ENCODE data around the gene EPS8L3.

Gene EPS8L3

DNA sequence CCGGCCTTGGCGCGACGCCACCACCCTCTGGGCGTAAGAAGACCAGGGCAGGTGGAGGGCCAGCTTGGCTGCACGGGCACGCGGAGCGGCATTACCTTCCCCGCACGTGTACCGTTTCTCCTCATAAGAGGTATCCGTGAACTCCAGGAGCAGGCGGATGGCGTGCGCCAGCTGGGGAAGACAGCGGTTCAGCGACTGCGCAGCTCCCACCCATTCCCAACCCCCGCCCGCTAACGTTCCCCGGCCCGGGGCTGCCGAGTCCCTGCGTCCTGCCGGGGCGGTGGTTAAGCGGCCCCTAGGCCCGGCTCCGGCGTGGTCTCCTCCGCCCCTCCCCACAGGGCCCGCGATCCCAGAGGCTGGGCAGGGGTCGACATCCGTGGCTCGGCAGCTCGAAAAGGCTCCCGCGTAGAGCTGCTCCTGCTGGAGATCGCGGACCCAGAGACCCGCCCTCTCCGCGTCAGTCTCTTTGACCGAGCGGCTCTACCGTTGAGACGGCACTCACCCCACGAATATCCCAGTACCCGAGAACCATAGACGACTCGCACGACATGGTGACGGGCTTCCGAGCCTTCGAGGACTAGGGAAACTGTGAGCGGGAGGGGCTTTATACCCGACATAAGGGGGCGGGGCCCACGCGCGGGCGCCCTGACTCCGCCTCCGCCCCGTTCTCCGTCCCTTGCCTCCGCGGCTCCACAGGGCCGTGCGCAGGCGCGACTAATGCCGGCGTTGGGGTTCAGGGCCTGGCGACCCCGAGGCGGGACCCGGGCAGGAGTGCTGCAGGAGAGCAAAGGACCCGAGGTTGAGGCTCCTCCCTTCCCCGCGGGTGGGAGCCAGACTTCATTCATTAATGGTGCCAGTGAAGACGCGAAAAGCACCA, 23.7 kb downstream of the EPS8L3 start:
- peak; percentile 62 to 72 for DNase-seq (ENCODE audit: low read depth in 2 of 2)

- DNase-seq (ENCODE audit: low read depth in 2 of 2): no peak
Observed at GRCh38 chr1:109733236-109733870, 30.4 kb downstream of the EPS8L3 start.

DNA sequence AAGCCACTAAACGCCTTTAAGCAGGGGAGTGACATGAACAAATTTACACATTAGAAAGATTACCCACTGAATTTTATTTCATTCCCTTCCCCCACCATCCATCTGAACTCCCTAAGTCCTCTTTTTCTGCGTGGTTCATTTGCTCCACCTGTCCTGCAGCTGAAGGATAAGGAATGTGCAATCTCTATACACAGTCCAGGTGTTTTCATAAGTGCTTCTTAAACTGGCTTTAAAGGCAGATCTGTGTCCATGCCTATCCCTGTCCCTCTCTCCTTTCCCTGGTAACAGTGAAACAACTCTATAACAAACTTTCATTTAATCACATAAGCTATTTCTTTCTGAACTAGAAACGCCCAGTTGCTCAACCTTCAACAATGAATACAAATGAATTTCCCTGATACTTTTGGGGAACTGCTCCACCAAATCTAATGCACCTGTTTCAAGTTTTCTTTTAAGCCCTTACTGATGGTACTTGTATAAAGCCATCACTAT, 31.3 kb downstream of the EPS8L3 start:
- DNase-seq (ENCODE audit: low read depth in 2 of 2): no peak

DNA sequence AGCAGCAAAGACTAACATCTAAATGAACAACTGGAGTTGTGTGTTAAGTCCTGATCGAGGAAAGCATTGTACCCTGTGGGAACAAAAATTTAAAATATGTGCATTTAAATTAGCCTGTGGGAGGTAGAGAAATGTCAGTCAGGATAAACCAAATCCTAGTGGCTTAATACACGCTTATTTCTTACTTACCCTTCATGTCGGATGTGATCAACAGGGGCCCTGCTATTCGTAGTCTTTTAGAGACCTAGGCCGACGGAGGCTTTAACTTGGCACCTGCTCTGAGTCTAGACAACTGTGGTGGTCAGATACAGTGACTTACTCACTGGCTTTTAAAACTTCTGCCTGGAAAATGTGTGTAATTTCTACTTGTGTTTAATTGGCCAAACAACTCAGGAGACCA, 33.1 kb downstream of the EPS8L3 start:
- DNase-seq (ENCODE audit: low read depth in 2 of 2): no peak

DNA sequence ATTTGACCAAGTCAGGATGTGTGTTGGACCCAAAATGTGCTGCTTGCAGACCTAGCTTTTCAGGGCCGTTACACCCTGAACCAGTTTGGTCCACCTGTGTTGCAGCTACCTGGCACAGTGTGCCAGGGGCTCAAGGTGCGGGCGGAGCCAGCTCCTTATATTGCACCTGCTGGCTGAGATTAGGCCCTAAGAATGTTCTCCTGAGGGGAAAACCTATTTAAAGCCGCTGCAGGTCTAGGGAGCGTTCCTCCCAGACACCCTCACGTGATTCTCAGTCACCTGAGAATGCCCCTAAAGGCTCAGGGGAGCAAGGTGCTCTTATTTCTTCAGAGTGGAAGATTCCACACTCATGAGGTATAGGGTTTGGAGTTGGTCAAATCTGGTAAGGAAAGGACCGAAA, 34.9 kb downstream of the EPS8L3 start:
- DNase-seq (ENCODE audit: low read depth in 2 of 2): no peak

DNA sequence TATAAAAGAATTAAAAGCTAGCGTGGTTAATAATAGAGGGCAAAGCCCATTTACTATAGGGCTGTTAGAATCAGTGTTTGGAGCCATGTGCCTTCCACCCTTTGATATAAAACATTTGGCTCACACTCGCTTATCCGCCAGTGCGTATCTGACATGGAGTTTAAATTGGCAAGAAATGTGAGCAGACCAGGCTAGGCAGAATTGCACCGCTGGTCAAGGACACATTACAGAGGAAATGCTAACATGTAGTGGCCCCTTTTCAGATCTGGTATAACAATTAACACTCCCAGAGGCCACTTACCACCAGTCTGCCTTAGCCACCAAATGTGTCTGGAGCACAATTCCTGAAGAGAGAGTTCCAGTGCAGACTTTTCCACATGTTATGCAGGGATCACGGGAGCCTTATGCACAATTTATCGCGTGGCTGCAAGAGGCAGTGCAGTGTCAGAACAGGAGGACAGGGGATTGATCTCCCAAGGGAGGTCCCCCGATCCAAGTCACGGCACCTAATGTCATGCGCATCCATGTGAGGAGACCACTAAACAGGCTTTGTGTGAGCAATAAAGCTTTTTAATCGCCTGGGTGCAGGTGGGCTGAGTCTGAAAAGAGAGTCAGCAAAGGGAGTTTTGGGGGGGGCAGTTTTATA, 36.9 kb downstream of the EPS8L3 start:
- DNase-seq (ENCODE audit: low read depth in 2 of 2): no peak

DNA sequence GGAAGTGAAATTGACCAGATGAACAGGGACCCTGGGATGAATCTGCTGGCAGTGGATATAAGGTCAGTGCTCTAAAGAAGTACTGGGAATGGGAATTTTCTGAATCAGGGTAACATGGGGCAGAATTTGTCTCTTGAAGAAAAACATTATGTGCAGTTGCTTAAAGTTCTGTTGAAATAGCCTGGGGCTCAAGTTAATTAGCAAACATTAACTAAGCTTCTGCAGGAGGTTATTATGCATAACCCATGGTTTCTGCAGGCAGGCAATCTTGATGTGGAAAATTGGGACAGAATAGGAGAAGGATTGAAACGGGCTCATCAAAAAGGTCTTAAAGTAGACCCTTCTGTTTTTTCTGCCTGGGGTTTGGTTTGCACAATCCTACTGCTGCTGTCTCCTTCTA, 37.7 kb downstream of the EPS8L3 start:
- no peak for DNase-seq (ENCODE audit: low read depth in 2 of 2)

GRCh38 chr1:109725510-109725909, 38.2 kb downstream of the EPS8L3 start:
- no peak for DNase-seq (ENCODE audit: low read depth in 2 of 2)

GRCh38 chr1:109724933-109725332, 38.8 kb downstream of the EPS8L3 start:
- no peak for DNase-seq (ENCODE audit: low read depth in 2 of 2)

- DNase-seq (ENCODE audit: low read depth in 2 of 2): no peak
Observed at GRCh38 chr1:109722908-109723691, 40.6 kb downstream of the EPS8L3 start.

- DNase-seq (ENCODE audit: low read depth in 2 of 2): no peak
Observed at GRCh38 chr1:109721971-109722370, 41.8 kb downstream of the EPS8L3 start.

GRCh38 chr1:109721042-109721441, 42.7 kb downstream of the EPS8L3 start:
- no peak for DNase-seq (ENCODE audit: low read depth in 2 of 2)

DNA sequence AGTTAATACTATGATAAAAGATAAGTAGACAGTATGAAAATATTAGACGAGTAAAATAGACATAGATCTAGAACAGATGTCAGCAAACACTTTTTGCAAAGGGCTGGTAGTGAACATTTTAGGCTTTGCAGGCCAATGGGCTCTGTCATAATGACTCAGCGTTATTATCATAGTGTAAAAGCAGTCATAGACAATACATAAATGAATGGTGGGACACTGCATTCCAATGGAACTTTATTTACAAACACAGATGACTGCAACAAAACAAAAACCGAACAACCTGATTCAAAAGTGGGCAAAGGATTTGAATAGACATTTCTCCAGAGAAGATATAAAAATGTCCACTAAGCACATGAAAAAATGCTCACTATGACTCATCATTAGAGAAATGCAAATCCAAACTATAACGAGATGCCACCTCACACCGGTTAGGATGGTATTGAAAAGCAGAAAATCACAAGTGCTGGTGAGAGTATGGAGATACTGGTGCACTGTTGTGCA, 44.3 kb downstream of the EPS8L3 start:
- DNase-seq (ENCODE audit: low read depth in 2 of 2): no peak

- DNase-seq (ENCODE audit: low read depth in 2 of 2): no peak
Observed at GRCh38 chr1:109718495-109718894, 45.2 kb downstream of the EPS8L3 start.

DNA sequence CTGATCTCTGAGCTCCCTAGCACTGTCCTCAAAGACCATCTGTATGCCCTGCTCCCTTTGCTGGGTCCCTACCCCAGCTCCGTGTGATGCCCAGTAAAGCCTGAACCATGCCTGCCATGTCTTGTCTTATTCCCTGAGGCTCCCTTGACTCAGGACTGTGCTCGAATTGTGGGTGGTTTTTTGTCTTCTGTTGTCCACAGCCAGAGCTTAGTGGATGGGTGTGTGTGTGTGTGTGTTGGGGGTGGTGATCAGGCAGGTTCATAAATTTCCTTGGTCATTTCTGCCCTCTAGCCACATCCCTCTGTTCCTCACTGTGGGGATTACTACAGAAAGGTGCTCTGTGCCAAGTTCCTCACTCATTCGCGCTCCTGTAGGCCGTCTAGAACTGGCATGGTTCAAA, 46.0 kb downstream of the EPS8L3 start:
- DNase-seq (ENCODE audit: low read depth in 2 of 2): no peak

- no peak for DNase-seq (ENCODE audit: low read depth in 2 of 2)
Observed at GRCh38 chr1:109716570-109717090, 47.1 kb downstream of the EPS8L3 start.

GRCh38 chr1:109716121-109716520, 47.6 kb downstream of the EPS8L3 start:
- DNase-seq (ENCODE audit: low read depth in 2 of 2): no peak

DNA sequence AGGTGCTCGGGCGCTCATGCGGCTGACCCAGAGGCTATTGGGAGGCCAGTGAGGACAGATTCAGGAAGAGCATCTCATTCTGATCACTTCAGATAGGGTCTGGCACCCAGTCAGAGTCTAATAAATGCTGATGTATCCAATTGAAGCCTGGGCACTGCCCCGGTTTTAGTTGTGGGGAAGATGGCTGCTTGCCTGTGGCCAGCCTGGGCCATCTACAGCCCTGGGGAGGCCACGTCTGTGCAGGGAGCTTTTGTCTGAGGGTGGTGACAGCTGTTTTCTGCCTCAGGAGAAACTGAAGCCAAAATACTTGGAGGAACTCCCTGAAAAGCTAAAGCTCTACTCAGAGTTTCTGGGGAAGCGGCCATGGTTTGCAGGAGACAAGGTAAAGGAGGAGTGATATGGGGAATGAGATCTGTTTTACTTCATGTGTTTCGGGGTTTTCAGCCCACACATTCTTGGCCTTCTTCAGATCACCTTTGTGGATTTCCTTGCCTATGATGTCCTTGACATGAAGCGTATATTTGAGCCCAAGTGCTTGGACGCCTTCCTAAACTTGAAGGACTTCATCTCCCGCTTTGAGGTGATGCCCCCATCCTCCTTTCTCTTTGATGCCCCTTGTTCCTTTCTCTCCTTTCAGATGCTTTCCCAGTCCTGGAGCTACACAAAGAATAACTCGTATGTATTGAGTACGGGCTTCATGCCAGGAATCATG, 48.9 kb downstream of the EPS8L3 start:
- no peak for DNase-seq (ENCODE audit: low read depth in 2 of 2)

GRCh38 chr1:109713636-109714035, 50.1 kb downstream of the EPS8L3 start:
- DNase-seq (ENCODE audit: low read depth in 2 of 2): no peak

GRCh38 chr1:109712321-109712864, 51.3 kb downstream of the EPS8L3 start:
- no peak for DNase-seq (ENCODE audit: low read depth in 2 of 2)
